ENCODE results near the gene RNF151.

DNA sequence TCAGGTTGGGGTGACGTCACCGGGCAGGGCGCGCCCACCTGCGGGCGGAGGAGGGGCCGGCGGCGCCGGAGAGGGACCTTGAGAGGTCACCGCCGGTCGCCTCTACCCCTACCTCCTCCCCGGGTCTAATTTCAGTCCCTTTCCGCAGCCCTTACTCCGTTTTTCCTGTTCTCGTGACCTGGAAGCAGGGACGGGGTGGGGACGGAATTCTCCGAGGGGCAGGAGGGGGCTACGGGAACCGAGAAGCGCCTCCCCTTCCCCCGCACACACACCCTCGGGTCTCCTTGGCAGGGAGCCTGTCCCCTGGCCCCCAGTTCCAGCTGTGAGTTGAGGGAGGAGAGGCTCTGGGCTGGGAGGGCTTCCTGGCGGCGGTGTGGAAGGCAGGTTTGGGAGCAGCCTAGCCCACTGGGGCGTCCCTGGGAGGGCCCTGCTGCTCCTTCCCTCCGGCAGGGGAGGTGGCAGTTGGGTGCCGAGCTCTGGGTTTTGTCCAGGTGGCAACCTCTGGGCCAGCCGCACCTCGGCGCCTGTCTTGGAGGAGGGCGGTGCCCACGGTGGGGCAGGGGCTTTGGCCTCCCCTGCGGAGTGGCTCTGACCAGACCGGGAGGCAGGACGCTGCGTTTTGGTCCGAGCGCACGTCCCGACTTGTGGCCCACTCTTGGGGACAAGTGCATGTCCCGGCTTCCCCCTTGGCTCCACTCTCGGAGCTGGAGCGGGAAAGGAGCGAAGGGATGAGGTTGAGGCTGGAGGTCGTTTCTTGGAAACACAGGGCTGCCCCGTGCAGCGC lies 23.9 kb downstream of the RNF151 start:
- TF ChIP-seq CEBPB (IDR thresholded peaks at IDR 0.05) (no peak), RAD21 (conservative IDR thresholded peaks at IDR 0.05 in 1 of 2, IDR thresholded peaks at IDR 0.05 in 1 of 2) (no peak), HOXB13 (CRISPR knock-in tag; IDR thresholded peaks at IDR 0.05; ENCODE audit: low read depth) (no peak)
- TF ChIP-seq, protein P1, sequence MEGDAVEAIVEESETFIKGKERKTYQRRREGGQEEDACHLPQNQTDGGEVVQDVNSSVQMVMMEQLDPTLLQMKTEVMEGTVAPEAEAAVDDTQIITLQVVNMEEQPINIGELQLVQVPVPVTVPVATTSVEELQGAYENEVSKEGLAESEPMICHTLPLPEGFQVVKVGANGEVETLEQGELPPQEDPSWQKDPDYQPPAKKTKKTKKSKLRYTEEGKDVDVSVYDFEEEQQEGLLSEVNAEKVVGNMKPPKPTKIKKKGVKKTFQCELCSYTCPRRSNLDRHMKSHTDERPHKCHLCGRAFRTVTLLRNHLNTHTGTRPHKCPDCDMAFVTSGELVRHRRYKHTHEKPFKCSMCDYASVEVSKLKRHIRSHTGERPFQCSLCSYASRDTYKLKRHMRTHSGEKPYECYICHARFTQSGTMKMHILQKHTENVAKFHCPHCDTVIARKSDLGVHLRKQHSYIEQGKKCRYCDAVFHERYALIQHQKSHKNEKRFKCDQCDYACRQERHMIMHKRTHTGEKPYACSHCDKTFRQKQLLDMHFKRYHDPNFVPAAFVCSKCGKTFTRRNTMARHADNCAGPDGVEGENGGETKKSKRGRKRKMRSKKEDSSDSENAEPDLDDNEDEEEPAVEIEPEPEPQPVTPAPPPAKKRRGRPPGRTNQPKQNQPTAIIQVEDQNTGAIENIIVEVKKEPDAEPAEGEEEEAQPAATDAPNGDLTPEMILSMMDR (IDR thresholded peaks at IDR 0.05) = no peak
- TF ChIP-seq, protein P2, sequence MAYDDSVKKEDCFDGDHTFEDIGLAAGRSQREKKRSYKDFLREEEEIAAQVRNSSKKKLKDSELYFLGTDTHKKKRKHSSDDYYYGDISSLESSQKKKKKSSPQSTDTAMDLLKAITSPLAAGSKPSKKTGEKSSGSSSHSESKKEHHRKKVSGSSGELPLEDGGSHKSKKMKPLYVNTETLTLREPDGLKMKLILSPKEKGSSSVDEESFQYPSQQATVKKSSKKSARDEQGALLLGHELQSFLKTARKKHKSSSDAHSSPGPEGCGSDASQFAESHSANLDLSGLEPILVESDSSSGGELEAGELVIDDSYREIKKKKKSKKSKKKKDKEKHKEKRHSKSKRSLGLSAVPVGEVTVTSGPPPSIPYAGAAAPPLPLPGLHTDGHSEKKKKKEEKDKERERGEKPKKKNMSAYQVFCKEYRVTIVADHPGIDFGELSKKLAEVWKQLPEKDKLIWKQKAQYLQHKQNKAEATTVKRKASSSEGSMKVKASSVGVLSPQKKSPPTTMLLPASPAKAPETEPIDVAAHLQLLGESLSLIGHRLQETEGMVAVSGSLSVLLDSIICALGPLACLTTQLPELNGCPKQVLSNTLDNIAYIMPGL (CRISPR knock-in tag; IDR thresholded peaks at IDR 0.05; ENCODE audit: borderline replicate concordance) = no peak

All from A549 (cell line).